GM12878 (cell line): Measurements from ENCODE around the gene FAM20B. TPM values are rescaled to one million over a fixed set of nuclear protein-coding genes. Genes with fewer than 3 reads are reported as not detected.

Experiments
- ATAC-seq: fragments of 200-7000 bp; cut with Tn5 transposase; 3 replicates; pipeline ENCODE4 v1.9.1; 2020; ENCODE audit warnings: mild to moderate bottlenecking, moderate library complexity
- BruUV-seq: library from RNA; stranded (reverse); fragments of 400-500 nt; replicated peaks from 2 replicates; lab custom pipeline; 2021; lab: Mats Ljungman, UMichigan
- CTCF ChIA-PET: fragments of 300-600 bp; sonication (Branson Sonifier 250); formaldehyde crosslinking; extraction: SDS; loops from one replicate; lab custom pipeline; 2021; ENCODE audit warnings: inconsistent platforms; lab: Yijun Ruan, JAX
- POLR2A ChIA-PET: fragments of 350-600 bp; formaldehyde crosslinking; extraction: SDS; loops from one replicate; lab custom pipeline; 2021; ENCODE audit warnings: inconsistent platforms; lab: Charles Lee
- RAD21 ChIA-PET: fragments of 300-600 bp; sonication (Branson Sonifier 250); formaldehyde crosslinking; loops from one replicate; lab custom pipeline; 2023; ENCODE audit warnings: antibody characterized with exemption; ENCODE audit not compliant: unreplicated experiment; lab: Charles Lee
- SMC1A ChIA-PET: fragments of 300-600 bp; sonication (Branson Sonifier 250); formaldehyde crosslinking; loops from one replicate; lab custom pipeline; 2023; ENCODE audit not compliant: unreplicated experiment, uncharacterized antibody; lab: Charles Lee
- DNase-seq: peaks from one replicate; pipeline ENCODE4 v3.0.0-alpha.2; 2011; ENCODE audit warnings: low read depth, low spot score
- FAIRE-seq: peaks from 3 replicates; lab custom pipeline; 2011; peaks lifted over from hg19 to GRCh38; lab: Jason Lieb, UNC
- H2AFZ ChIP-seq: 2 replicates; pipeline ENCODE4 v1.6.0; 2011; ENCODE audit warnings: low read depth, low read length, control low read depth; ENCODE audit not compliant: control insufficient read depth
- H3K27ac ChIP-seq: 2 replicates; pipeline ENCODE4 v1.5.1; 2011; ENCODE audit warnings: control low read depth; ENCODE audit not compliant: control insufficient read depth, insufficient read depth
- H3K27me3 ChIP-seq, 2 experiments: replicated peaks in 1 of 2; 2 replicates each; pipeline versions ENCODE4 v1.6.0 to v1.6.1; 2011; ENCODE audit warnings: low read length in 1 of 2; ENCODE audit not compliant: control insufficient read depth in 2 of 2, insufficient read depth in 2 of 2
- H3K36me3 ChIP-seq, 2 experiments: 2 replicates each; pipeline ENCODE4 v1.5.1; 2011; ENCODE audit warnings: low read length in 1 of 2; ENCODE audit not compliant: control insufficient read depth in 2 of 2, insufficient read depth in 2 of 2
- H3K4me1 ChIP-seq: 2 replicates; pipeline ENCODE4 v1.6.1; 2011; ENCODE audit warnings: mild to moderate bottlenecking, low read length, moderate library complexity, mixed read lengths; ENCODE audit not compliant: control insufficient read depth, insufficient read depth
- H3K4me2 ChIP-seq: 2 replicates; pipeline ENCODE4 v1.6.0; 2011; ENCODE audit warnings: control low read depth; ENCODE audit not compliant: control insufficient read depth, insufficient read depth
- H3K4me3 ChIP-seq: fragments of 200-600 bp; sonication (generic); 2 replicates; pipeline ENCODE4 v1.5.1; 2016
- H3K79me2 ChIP-seq: 2 replicates; pipeline ENCODE4 v1.6.0; 2011; ENCODE audit warnings: low read length; ENCODE audit not compliant: control insufficient read depth, insufficient read depth
- H3K9ac ChIP-seq: 2 replicates; pipeline ENCODE4 v1.8.0; 2011; ENCODE audit warnings: low read length, control low read depth, mixed read lengths; ENCODE audit not compliant: control insufficient read depth, insufficient read depth
- H3K9me3 ChIP-seq: replicated peaks from 3 replicates; pipeline ENCODE4 v1.5.1; 2011; ENCODE audit warnings: mild to moderate bottlenecking, low read length; ENCODE audit not compliant: control insufficient read depth, insufficient read depth
- H4K20me1 ChIP-seq: 2 replicates; pipeline ENCODE4 v1.6.0; 2011; ENCODE audit not compliant: control insufficient read depth, insufficient read depth
- BCL11A ChIP-seq: IDR thresholded peaks from 2 replicates; pipeline ENCODE4 v1.6.1; 2011; ENCODE audit warnings: low read depth, low read length
- BMI1 ChIP-seq: fragments of 450-650 bp; IDR thresholded peaks from 2 replicates; pipeline ENCODE4 v1.6.1; 2016; ENCODE audit warnings: mild to moderate bottlenecking, moderate library complexity, borderline replicate concordance
- CBX5 ChIP-seq: sonication (generic); IDR thresholded peaks from 2 replicates; pipeline ENCODE4 v1.6.1; 2016; ENCODE audit warnings: low read depth, moderate library complexity, mild to moderate bottlenecking, inconsistent platforms
- CHD2 ChIP-seq: IDR thresholded peaks from 2 replicates; pipeline ENCODE4 v1.6.1; 2011; ENCODE audit warnings: low read depth, low read length, improper control_type of control experiment, borderline replicate concordance
- IKZF2 ChIP-seq, 2 experiments: fragments of 450-650 bp; IDR thresholded peaks; 2 replicates each; pipeline ENCODE4 v1.6.1; 2017; ENCODE audit warnings: mild to moderate bottlenecking in 2 of 2, moderate library complexity in 2 of 2
- MXI1 ChIP-seq: fragments of 150-350 bp; IDR thresholded peaks from 2 replicates; pipeline ENCODE4 v1.6.1; 2011; ENCODE audit warnings: low read depth, mild to moderate bottlenecking, inconsistent platforms, low read length, improper control_type of control experiment
- MYB ChIP-seq: fragments of 150-350 bp; IDR thresholded peaks from 2 replicates; pipeline ENCODE4 v1.6.1; 2014; ENCODE audit warnings: mild to moderate bottlenecking, low read depth, low read length, borderline replicate concordance
- SIX5 ChIP-seq: IDR thresholded peaks from 2 replicates; pipeline ENCODE4 v1.6.1; 2011; ENCODE audit warnings: mild to moderate bottlenecking, low read depth, low read length, moderate library complexity; ENCODE audit not compliant: severe bottlenecking
- SMAD1 ChIP-seq: fragments of 450-650 bp; IDR thresholded peaks from 2 replicates; pipeline ENCODE4 v1.6.1; 2018; ENCODE audit warnings: mild to moderate bottlenecking, low read depth; ENCODE audit not compliant: partially characterized antibody
- USF1 ChIP-seq: IDR thresholded peaks from 2 replicates; pipeline ENCODE4 v1.6.1; 2011; ENCODE audit warnings: borderline replicate concordance, low read depth, mild to moderate bottlenecking, moderate library complexity, mixed read lengths, low read length; ENCODE audit not compliant: insufficient read depth; ENCODE audit errors: extremely low read length
- USF2 ChIP-seq: IDR thresholded peaks from 2 replicates; pipeline ENCODE4 v1.6.1; 2011; ENCODE audit warnings: low read depth, low read length, improper control_type of control experiment, borderline replicate concordance
- ZNF384 ChIP-seq: IDR thresholded peaks from 2 replicates; pipeline ENCODE4 v1.6.1; 2012; ENCODE audit warnings: low read depth, mild to moderate bottlenecking, low read length, improper control_type of control experiment, borderline replicate concordance
- ZNF687 ChIP-seq: fragments of 450-650 bp; IDR thresholded peaks from 2 replicates; pipeline ENCODE4 v1.6.1; 2017; ENCODE audit warnings: mild to moderate bottlenecking, moderate library complexity
- WGBS: methylation state at CpG from one replicate; pipeline ENCODE4 v1.1.6; 2016; ENCODE audit warnings: low lambda C conversion rate; ENCODE audit not compliant: insufficient replicate concordance, insufficient coverage; ENCODE audit errors: missing lambda C conversion rate; 5-methylcytosine and 5-hydroxymethylcytosine counted together
- in situ Hi-C: fragments of 300-500 bp; cut with MboI; formaldehyde crosslinking; loops from 9 replicates; pipeline ENCODE4 v1.14.3; 2018; ENCODE audit warnings: mixed read lengths
- intact Hi-C: fragments of 100-400 bp; cut with micrococcal nuclease; formaldehyde crosslinking; loops from one replicate; pipeline ENCODE4 v1.14.2; 2022; ENCODE audit not compliant: unreplicated experiment
- polyA plus RNA-seq, 11 experiments: library from polyadenylated mRNA; depleted of rRNA in 4 of 11; unstranded in 6 of 11; stranded (reverse) in 5 of 11; fragments of >200 nt; fragmentation: Nextera tagmentation in 4 of 11; fragmentation: Illumina TruSeq in 1 of 11; extraction: Ambion mirVana in 4 of 11; extraction: Trizol in 1 of 11; gene quantifications; 1 replicate in 1 of 11; 2 replicates in 10 of 11; pipeline versions ENCODE4 v1.2.1 to v1.2.3, GENCODE V29; 2011 to 2016; ENCODE audit warnings: inconsistent platforms in 2 of 11, missing spikeins in 2 of 11, low read depth in 1 of 11
- total RNA-seq, 4 experiments: library from RNA; depleted of rRNA in 3 of 4; stranded (reverse); fragments of >200 nt in 3 of 4; fragmentation: Illumina TruSeq in 1 of 4; extraction: Trizol in 1 of 4; gene quantifications; 2 replicates each; pipeline versions ENCODE4 v1.2.1 to v1.2.3, GENCODE V29; 2013 to 2021

FAM20B gene
- total and polyA plus RNA-seq, 10 of the 15 experiments (the other 5 are each of a cell fraction or from before 2014, with no cell fraction given) = 2.4 to 25.6 (median 12.8) TPM

GRCh38 chr1:179083533-179083932 lies 57.8 kb downstream of the FAM20B start (continued):
- no peak for TF ChIP-seq ZNF384
- TF ChIP-seq BMI1 = peak; percentile 91
- TF ChIP-seq SIX5 = no peak
- no peak for TF ChIP-seq CBX5
- TF ChIP-seq IKZF2 (IDR thresholded peaks at IDR 0.05) = peak; percentile 39 to 61; a peak in 2 of 4 replicates
- TF ChIP-seq SMAD1 = no peak

GRCh38 chr1:179087665-179088064 lies 62.0 kb downstream of the FAM20B start:
- WGBS = over 99% methylated on average over 11 of the region's 11 CpGs
- SMC1A ChIA-PET = interaction anchor here (0.6 to 1.3 kb wide), 5 partner anchors 33 to 281 kb away, joined by 3 to 6 read pairs (median 3); no protein-coding TSS in a partner anchor
- TF ChIP-seq USF2 = no peak
- TF ChIP-seq MXI1 = no peak
- TF ChIP-seq USF1 = no peak
- TF ChIP-seq BCL11A = no peak
- no peak for TF ChIP-seq SIX5
- TF ChIP-seq ZNF687 = no peak
- no peak for TF ChIP-seq MYB
- TF ChIP-seq CHD2 = no peak

More at GRCh38 chr1:179087665-179088064, 62.0 kb downstream of the FAM20B start:
- Histone ChIP-seq H3K36me3 (peaks cover 13 to 25% of the 10 kb centered on the region in 2 experiments), H3K27ac (no peak overlapping the region), H3K4me1 (peaks cover 25% of the 10 kb centered on the region), H3K9me3 (no peaks in the 10 kb centered on the region), H3K4me3 (no peak overlapping the region), H4K20me1 (no peaks in the 10 kb centered on the region), H3K27me3 (no peaks in the 10 kb centered on the region), H3K79me2 (peaks cover 37% of the 10 kb centered on the region), H2AFZ (no peak overlapping the region), H3K4me2 (peak overlapping the region; percentile 25; the same call in 1 of the 2 replicates), H3K9ac (no peak overlapping the region)
- in situ Hi-C loops = loop anchor here (25.0 kb wide), 1 partner anchor 725 kb away; no protein-coding TSS in a partner anchor
- BruUV-seq = no TSS peak
- ChIA-PET RAD21 (interaction anchor here (0.6 to 2.5 kb wide), 6 partner anchors 10 to 269 kb away, joined by 3 to 8 read pairs (median 3); partner anchors contain the start of gene SOAT1), CTCF (interaction anchor here (0.9 to 2.3 kb wide), 5 partner anchors 18 to 555 kb away, joined by 3 to 13 read pairs (median 6); partner anchors contain the start of gene SOAT1), POLR2A (no interaction called here)
- no peak for FAIRE-seq
- no peak for DNase-seq
- ATAC-seq = no peak
- intact Hi-C loops = no loop called here
